Liver (tissue), 9 donors: ENCODE results near the gene OR2A42. TPM values are rescaled to one million over a fixed set of nuclear protein-coding genes. Genes with fewer than 3 reads are reported as not detected.
"Not testable (repeated sequence)": the region's sequence is repeated elsewhere in the genome, so short reads cannot be mapped to it uniquely, and the experiment has no call there.

Experiments used
- DNase-seq: peaks from one replicate; pipeline ENCODE4 v3.0.0-alpha.2; 2017; ENCODE audit warnings: low spot score
- H3K27ac ChIP-seq, 2 donors: one replicate each; pipeline ENCODE4 v1.7.0; 2013; ENCODE audit warnings: inconsistent platforms in 2 of 2, low read length in 2 of 2, control low read depth in 1 of 2, low read depth in 1 of 2, mild to moderate bottlenecking in 1 of 2
- H3K27me3 ChIP-seq, 4 donors: one replicate each; pipeline versions ENCODE4 v1.6.1 to v1.7.0; 2013; ENCODE audit warnings: low read length in 3 of 4, inconsistent platforms in 1 of 4, mild to moderate bottlenecking in 1 of 4, moderate library complexity in 1 of 4; ENCODE audit not compliant: control insufficient read depth in 4 of 4, insufficient read depth in 4 of 4
- H3K36me3 ChIP-seq, 4 donors: one replicate each; pipeline versions ENCODE4 v1.6.1 to v1.7.0; 2013; ENCODE audit warnings: low read length in 3 of 4, mild to moderate bottlenecking in 3 of 4, low read depth in 1 of 4, moderate library complexity in 1 of 4; ENCODE audit not compliant: control insufficient read depth in 4 of 4, insufficient read depth in 3 of 4
- H3K4me1 ChIP-seq, 4 donors: one replicate each; pipeline versions ENCODE4 v1.6.1 to v1.7.0; 2013; ENCODE audit warnings: low read length in 3 of 4, mild to moderate bottlenecking in 3 of 4, moderate library complexity in 1 of 4; ENCODE audit not compliant: control insufficient read depth in 4 of 4, insufficient read depth in 4 of 4
- H3K4me3 ChIP-seq, 3 donors: one replicate each; pipeline versions ENCODE4 v1.6.1 to v1.7.0; 2013; ENCODE audit warnings: low read length in 3 of 3, control low read depth in 1 of 3, low read depth in 1 of 3, mild to moderate bottlenecking in 1 of 3
- H3K9ac ChIP-seq, 2 donors: one replicate each; pipeline ENCODE4 v1.7.0; 2013; ENCODE audit warnings: low read length in 2 of 2, mild to moderate bottlenecking in 2 of 2, moderate library complexity in 2 of 2, control low read depth in 1 of 2, low read depth in 1 of 2
- H3K9me3 ChIP-seq, 4 donors: one replicate each; pipeline versions ENCODE4 v1.6.1 to v1.7.0; 2013; ENCODE audit warnings: low read length in 3 of 4; ENCODE audit not compliant: control insufficient read depth in 4 of 4
- WGBS: extraction: QIAGEN DNeasy Blood & Tissue Kit; methylation state at CpG from one replicate; pipeline ENCODE4 v1.1.7; 2013; 5-methylcytosine and 5-hydroxymethylcytosine counted together
- polyA plus RNA-seq, 2 donors: library from polyadenylated mRNA; stranded (reverse) in 1 of 2; unstranded in 1 of 2; fragments of 200-250 nt in 1 of 2; fragments of >200 nt in 1 of 2; fragmentation: Nextera tagmentation in 1 of 2; extraction: Ambion mirVana in 1 of 2; gene quantifications; one replicate each; pipeline versions ENCODE4 v1.2.1 to v1.2.3, GENCODE V29; 2013 to 2015
- total RNA-seq, 2 donors: library from RNA; depleted of rRNA; stranded (reverse); fragments of >200 nt; gene quantifications; one replicate each; pipeline ENCODE4 v1.2.3, GENCODE V29; 2014
- donor health status: healthy.
- donor health status: healthy.
- donor health status: healthy.
- donor health status: healthy.
- donor health status: healthy.

Gene OR2A42
- total and polyA plus RNA-seq, 4 donors = not detected

- DNase-seq, H3K27ac ChIP-seq, H3K4me3 ChIP-seq, H3K9me3 ChIP-seq, H3K9ac ChIP-seq, H3K27me3 ChIP-seq, H3K36me3 ChIP-seq, H3K4me1 ChIP-seq: not testable (repeated sequence)
- WGBS = no CpG with 5 or more reads among the region's 4 CpGs
Measured at GRCh38 chr7:144219149-144219548, 20.3 kb downstream of the OR2A42 start.

GRCh38 chr7:144218581-144218980 is 20.8 kb downstream of the OR2A42 start:
- H3K27ac ChIP-seq, H3K4me1 ChIP-seq, H3K9me3 ChIP-seq, H3K4me3 ChIP-seq, DNase-seq, H3K9ac ChIP-seq, H3K27me3 ChIP-seq, H3K36me3 ChIP-seq: not testable (repeated sequence)
- WGBS = 100% methylated on average over 1 of the region's 1 CpG

GRCh38 chr7:144217200-144217599 is 22.2 kb downstream of the OR2A42 start:
- not testable (repeated sequence) for H3K9me3 ChIP-seq

GRCh38 chr7:144205306-144205705 is 34.1 kb downstream of the OR2A42 start:
- not testable (repeated sequence) for H3K9me3 ChIP-seq, H3K4me3 ChIP-seq, DNase-seq, H3K36me3 ChIP-seq, H3K27me3 ChIP-seq, H3K27ac ChIP-seq, H3K4me1 ChIP-seq, H3K9ac ChIP-seq
- WGBS = no CpG with 5 or more reads among the region's 5 CpGs

More at GRCh38 chr7:144217200-144217599, 22.2 kb downstream of the OR2A42 start:
- not testable (repeated sequence) for H3K9ac ChIP-seq, H3K4me1 ChIP-seq, H3K36me3 ChIP-seq, H3K27me3 ChIP-seq, H3K4me3 ChIP-seq, H3K27ac ChIP-seq, DNase-seq

- not testable (repeated sequence) for H3K4me1 ChIP-seq, H3K4me3 ChIP-seq, H3K27me3 ChIP-seq, H3K9me3 ChIP-seq, H3K9ac ChIP-seq, DNase-seq, H3K36me3 ChIP-seq, H3K27ac ChIP-seq
- WGBS = no CpG with 5 or more reads among the region's 3 CpGs
Measured at GRCh38 chr7:144203086-144203485, 36.3 kb downstream of the OR2A42 start.

- H3K27ac ChIP-seq, H3K4me3 ChIP-seq, H3K27me3 ChIP-seq, H3K36me3 ChIP-seq, H3K9me3 ChIP-seq, DNase-seq, H3K9ac ChIP-seq, H3K4me1 ChIP-seq: not testable (repeated sequence)
- WGBS = no CpG with 5 or more reads among the region's 1 CpG
Measured at GRCh38 chr7:144201978-144202377, 37.4 kb downstream of the OR2A42 start.

GRCh38 chr7:144198934-144199333 is 40.5 kb downstream of the OR2A42 start:
- H3K27ac ChIP-seq, H3K27me3 ChIP-seq, H3K36me3 ChIP-seq, H3K9me3 ChIP-seq, H3K4me1 ChIP-seq, H3K9ac ChIP-seq, DNase-seq, H3K4me3 ChIP-seq: not testable (repeated sequence)
- WGBS = 86% methylated on average over 3 of the region's 4 CpGs

GRCh38 chr7:144195212-144195872 is 44.1 kb downstream of the OR2A42 start, which contains the start of gene ARHGEF35:
TSS of gene ARHGEF35 (minus strand) at chr7:144195833. CDS start at chr7:144188383, 7,450 bp downstream.
- WGBS = under 1% methylated on average over 15 of the region's 51 CpGs
- H3K4me1 ChIP-seq, H3K9ac ChIP-seq, H3K36me3 ChIP-seq, H3K27me3 ChIP-seq, DNase-seq, H3K9me3 ChIP-seq, H3K27ac ChIP-seq: not testable (repeated sequence)
- H3K4me3 ChIP-seq = peak within 1 kb of the TSS in 1 of 3 donors; percentile 25

- not testable (repeated sequence) for H3K4me1 ChIP-seq, H3K27ac ChIP-seq, H3K9me3 ChIP-seq, H3K36me3 ChIP-seq, H3K27me3 ChIP-seq, DNase-seq, H3K9ac ChIP-seq, H3K4me3 ChIP-seq
- WGBS = no CpG with 5 or more reads among the region's 6 CpGs
Measured at GRCh38 chr7:144194453-144194852, 45.0 kb downstream of the OR2A42 start.
